HepG2 (cell line): Measurements from ENCODE around the gene GRIN3B. TPM values are rescaled to one million over a fixed set of nuclear protein-coding genes. Genes with fewer than 3 reads are reported as not detected.
A peak's percentile ranks its signal among the peaks of the same experiment; 100 is the strongest.

Experiments
- BCL6 ChIP-seq: IDR thresholded peaks from 2 replicates; pipeline ENCODE4 v1.6.1; 2016; ENCODE audit warnings: missing genetic modification reagents, missing compliant biosample characterization
- CCDC6 ChIP-seq: sonication (generic); formaldehyde crosslinking; IDR thresholded peaks from 2 replicates; pipeline ENCODE4 v1.8.1; 2022; ENCODE audit warnings: mild to moderate bottlenecking, missing genetic modification reagents, moderate library complexity
- GTF2F1 ChIP-seq: fragments of 150-350 bp; IDR thresholded peaks from 2 replicates; pipeline ENCODE4 v1.6.1; 2014; ENCODE audit warnings: low read length
- ISX ChIP-seq: sonication (generic); formaldehyde crosslinking; conservative IDR thresholded peaks from 2 replicates; pipeline ENCODE4 v1.5.0; 2020; ENCODE audit warnings: missing genetic modification reagents
- KDM2A ChIP-seq: sonication (generic); formaldehyde crosslinking; IDR thresholded peaks from 2 replicates; pipeline ENCODE4 v1.4.0; 2020; ENCODE audit warnings: low read depth, missing genetic modification reagents, borderline replicate concordance
- KLF13 ChIP-seq: sonication (generic); formaldehyde crosslinking; IDR thresholded peaks from 2 replicates; pipeline ENCODE4 v1.4.0; 2020; ENCODE audit warnings: mild to moderate bottlenecking, missing genetic modification reagents
- MAFF ChIP-seq: IDR thresholded peaks from 2 replicates; pipeline ENCODE4 v1.6.1; 2011; ENCODE audit warnings: low read depth, low read length, improper control_type of control experiment
- NFIB ChIP-seq: sonication (generic); formaldehyde crosslinking; IDR thresholded peaks from 2 replicates; pipeline ENCODE4 v1.9.0; 2021; ENCODE audit warnings: missing genetic modification reagents, mild to moderate bottlenecking, borderline replicate concordance
- NKX3-1 ChIP-seq: sonication (generic); formaldehyde crosslinking; IDR thresholded peaks from 2 replicates; pipeline ENCODE4 v1.5.0; 2020; ENCODE audit warnings: missing genetic modification reagents
- PHF5A ChIP-seq: IDR thresholded peaks from one replicate; pipeline ENCODE4 v1.6.1; 2018; ENCODE audit warnings: low read depth, missing genetic modification reagents; ENCODE audit not compliant: unreplicated experiment
- RCOR2 ChIP-seq: IDR thresholded peaks from 2 replicates; pipeline ENCODE4 v1.6.1; 2016; ENCODE audit warnings: missing biosample characterization, missing genetic modification reagents
- RXRA ChIP-seq: sonication (generic); formaldehyde crosslinking; IDR thresholded peaks from 2 replicates; pipeline ENCODE4 v1.5.1; 2020; ENCODE audit warnings: missing genetic modification reagents
- YY1 ChIP-seq: IDR thresholded peaks from 2 replicates; pipeline ENCODE4 v1.6.1; 2011; ENCODE audit warnings: low read length, low read depth, moderate library complexity, mild to moderate bottlenecking; ENCODE audit not compliant: insufficient read depth, insufficient replicate concordance
- ZMYM3 ChIP-seq: sonication (generic); formaldehyde crosslinking; IDR thresholded peaks from 2 replicates; pipeline ENCODE4 v1.5.1; 2020; ENCODE audit warnings: mild to moderate bottlenecking, missing genetic modification reagents
- ZNF264 ChIP-seq: sonication (generic); formaldehyde crosslinking; IDR thresholded peaks from 2 replicates; pipeline ENCODE4 v1.4.0; 2020; ENCODE audit warnings: missing genetic modification reagents
- ZNF468 ChIP-seq: sonication (generic); formaldehyde crosslinking; IDR thresholded peaks from 2 replicates; pipeline ENCODE4 v1.8.0; 2022; ENCODE audit warnings: mild to moderate bottlenecking, moderate library complexity, missing genetic modification reagents
- polyA plus RNA-seq, 8 experiments: library from polyadenylated mRNA; depleted of rRNA in 3 of 8; stranded (reverse) in 7 of 8; unstranded in 1 of 8; fragments of >200 nt; fragmentation: Illumina TruSeq in 4 of 8; extraction: Trizol in 4 of 8; gene quantifications; 2 replicates each; pipeline versions ENCODE4 v1.2.1 to v1.2.3, GENCODE V29; 2011 to 2016; ENCODE audit warnings: low read depth in 4 of 8, missing spikeins in 1 of 8, mixed read lengths in 1 of 8; ENCODE audit not compliant: insufficient read depth in 1 of 8
- total RNA-seq, 5 experiments: library from RNA; depleted of rRNA; stranded (reverse); fragments of >200 nt; fragmentation: Illumina TruSeq; extraction: Trizol; gene quantifications; 2 replicates each; pipeline ENCODE4 v1.2.3, GENCODE V29; 2016; ENCODE audit warnings: low read depth in 1 of 5
- TF ChIP-seq, protein P1 (sequence below): sonication (generic); formaldehyde crosslinking; IDR thresholded peaks from 2 replicates; pipeline ENCODE4 v1.4.0; 2020; ENCODE audit warnings: missing genetic modification reagents
- TF ChIP-seq, protein P2 (sequence below): sonication (generic); formaldehyde crosslinking; IDR thresholded peaks from 2 replicates; pipeline ENCODE4 v1.5.1; 2020; ENCODE audit warnings: mild to moderate bottlenecking, missing genetic modification reagents, moderate library complexity
- TF ChIP-seq, protein P3 (sequence below), 2 experiments: fragments of 450-650 bp in 1 of 2; sonication (generic) in 1 of 2; formaldehyde crosslinking; IDR thresholded peaks; 2 replicates each; pipeline versions ENCODE4 v1.5.0 to v1.8.0; 2020 to 2022; ENCODE audit warnings: mild to moderate bottlenecking in 1 of 2, missing genetic modification reagents in 1 of 2
- TF ChIP-seq, protein P4 (sequence below): sonication (generic); formaldehyde crosslinking; IDR thresholded peaks from 2 replicates; pipeline ENCODE4 v1.4.0; 2020; ENCODE audit warnings: missing genetic modification reagents
- TF ChIP-seq, protein P5 (sequence below): sonication (generic); formaldehyde crosslinking; IDR thresholded peaks from 2 replicates; pipeline ENCODE4 v1.4.0; 2020; ENCODE audit warnings: missing genetic modification reagents

The GRIN3B gene
- total and polyA plus RNA-seq, 2 of the 13 experiments (the other 11 are each of a cell fraction or from before 2014, with no cell fraction given): 0.07 to 0.20 TPM

DNA sequence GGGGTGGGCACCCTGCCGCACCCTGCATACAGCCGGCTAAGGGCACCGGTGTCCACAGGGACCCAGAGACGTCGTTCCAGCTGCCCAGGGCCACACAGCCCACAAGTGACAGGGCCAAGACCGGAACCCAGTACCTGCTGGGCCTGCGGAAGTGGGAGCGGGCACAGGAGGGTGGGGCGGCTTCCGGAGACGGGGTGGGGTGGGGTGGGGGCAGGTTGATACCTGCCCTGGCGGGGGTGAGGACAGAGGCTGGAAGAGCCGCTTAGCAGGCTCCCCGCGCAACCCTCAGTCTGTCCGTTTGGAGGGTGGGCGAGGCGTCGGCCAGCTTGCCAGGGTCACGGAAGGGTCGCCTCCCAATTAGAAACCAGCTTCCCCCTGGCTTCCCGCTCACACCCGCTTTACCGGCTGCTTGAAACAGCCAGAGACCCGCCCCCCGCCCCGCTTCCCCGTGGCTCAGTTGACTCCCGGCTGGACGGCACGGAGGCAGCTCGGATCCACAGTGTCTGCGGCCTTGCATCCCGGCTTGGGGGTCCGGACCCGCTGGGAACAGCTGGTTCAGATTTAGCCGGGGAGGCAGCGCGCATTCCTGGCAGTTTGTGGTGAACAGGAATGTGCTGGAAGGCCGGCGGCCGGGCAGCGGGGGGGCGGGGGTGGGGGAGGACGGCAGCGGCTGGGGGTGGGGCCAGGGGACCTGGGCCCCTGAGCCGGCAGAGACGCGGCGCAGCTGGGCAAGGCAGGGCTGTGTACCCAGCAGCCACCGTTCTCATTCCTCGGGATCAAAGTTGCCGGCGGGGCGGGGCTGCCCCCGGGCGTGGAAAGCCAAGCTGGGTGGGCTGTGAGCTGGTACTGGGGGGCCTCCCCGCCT, 28.1 kb downstream of the GRIN3B start (continued):
- TF ChIP-seq, protein P1, sequence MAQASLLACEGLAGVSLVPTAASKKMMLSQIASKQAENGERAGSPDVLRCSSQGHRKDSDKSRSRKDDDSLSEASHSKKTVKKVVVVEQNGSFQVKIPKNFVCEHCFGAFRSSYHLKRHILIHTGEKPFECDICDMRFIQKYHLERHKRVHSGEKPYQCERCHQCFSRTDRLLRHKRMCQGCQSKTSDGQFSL (CRISPR knock-in tag): peak; percentile 49; the same call in 1 of the 2 replicates
- TF ChIP-seq ZNF264 (CRISPR knock-in tag): no peak
- no peak for TF ChIP-seq YY1
- TF ChIP-seq, protein P2, sequence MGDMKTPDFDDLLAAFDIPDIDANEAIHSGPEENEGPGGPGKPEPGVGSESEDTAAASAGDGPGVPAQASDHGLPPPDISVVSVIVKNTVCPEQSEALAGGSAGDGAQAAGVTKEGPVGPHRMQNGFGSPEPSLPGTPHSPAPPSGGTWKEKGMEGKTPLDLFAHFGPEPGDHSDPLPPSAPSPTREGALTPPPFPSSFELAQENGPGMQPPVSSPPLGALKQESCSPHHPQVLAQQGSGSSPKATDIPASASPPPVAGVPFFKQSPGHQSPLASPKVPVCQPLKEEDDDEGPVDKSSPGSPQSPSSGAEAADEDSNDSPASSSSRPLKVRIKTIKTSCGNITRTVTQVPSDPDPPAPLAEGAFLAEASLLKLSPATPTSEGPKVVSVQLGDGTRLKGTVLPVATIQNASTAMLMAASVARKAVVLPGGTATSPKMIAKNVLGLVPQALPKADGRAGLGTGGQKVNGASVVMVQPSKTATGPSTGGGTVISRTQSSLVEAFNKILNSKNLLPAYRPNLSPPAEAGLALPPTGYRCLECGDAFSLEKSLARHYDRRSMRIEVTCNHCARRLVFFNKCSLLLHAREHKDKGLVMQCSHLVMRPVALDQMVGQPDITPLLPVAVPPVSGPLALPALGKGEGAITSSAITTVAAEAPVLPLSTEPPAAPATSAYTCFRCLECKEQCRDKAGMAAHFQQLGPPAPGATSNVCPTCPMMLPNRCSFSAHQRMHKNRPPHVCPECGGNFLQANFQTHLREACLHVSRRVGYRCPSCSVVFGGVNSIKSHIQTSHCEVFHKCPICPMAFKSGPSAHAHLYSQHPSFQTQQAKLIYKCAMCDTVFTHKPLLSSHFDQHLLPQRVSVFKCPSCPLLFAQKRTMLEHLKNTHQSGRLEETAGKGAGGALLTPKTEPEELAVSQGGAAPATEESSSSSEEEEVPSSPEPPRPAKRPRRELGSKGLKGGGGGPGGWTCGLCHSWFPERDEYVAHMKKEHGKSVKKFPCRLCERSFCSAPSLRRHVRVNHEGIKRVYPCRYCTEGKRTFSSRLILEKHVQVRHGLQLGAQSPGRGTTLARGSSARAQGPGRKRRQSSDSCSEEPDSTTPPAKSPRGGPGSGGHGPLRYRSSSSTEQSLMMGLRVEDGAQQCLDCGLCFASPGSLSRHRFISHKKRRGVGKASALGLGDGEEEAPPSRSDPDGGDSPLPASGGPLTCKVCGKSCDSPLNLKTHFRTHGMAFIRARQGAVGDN: peak; percentile 78
- no peak for TF ChIP-seq PHF5A
- no peak for TF ChIP-seq KLF13 (CRISPR knock-in tag)
- no peak for TF ChIP-seq CCDC6 (CRISPR knock-in tag)
- no peak for TF ChIP-seq GTF2F1
- 0 out of 2 replicates have a peak, but pooled peaks have one; percentile 17 for TF ChIP-seq RCOR2
- TF ChIP-seq ISX: no peak
- TF ChIP-seq MAFF: no peak
- no peak for TF ChIP-seq NFIB (CRISPR knock-in tag)
- TF ChIP-seq, protein P3, sequence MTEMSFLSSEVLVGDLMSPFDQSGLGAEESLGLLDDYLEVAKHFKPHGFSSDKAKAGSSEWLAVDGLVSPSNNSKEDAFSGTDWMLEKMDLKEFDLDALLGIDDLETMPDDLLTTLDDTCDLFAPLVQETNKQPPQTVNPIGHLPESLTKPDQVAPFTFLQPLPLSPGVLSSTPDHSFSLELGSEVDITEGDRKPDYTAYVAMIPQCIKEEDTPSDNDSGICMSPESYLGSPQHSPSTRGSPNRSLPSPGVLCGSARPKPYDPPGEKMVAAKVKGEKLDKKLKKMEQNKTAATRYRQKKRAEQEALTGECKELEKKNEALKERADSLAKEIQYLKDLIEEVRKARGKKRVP (CRISPR knock-in tag; IDR thresholded peaks at IDR 0.05): no peak
- TF ChIP-seq NKX3-1 (CRISPR knock-in tag): no peak
- no peak for TF ChIP-seq ZNF468 (CRISPR knock-in tag)
- TF ChIP-seq KDM2A (CRISPR knock-in tag): no peak; the same call in 1 of the 2 replicates
- 0 out of 2 replicates have a peak, but pooled peaks have one; percentile 46 for TF ChIP-seq ZMYM3 (CRISPR knock-in tag)
- TF ChIP-seq, protein P4, sequence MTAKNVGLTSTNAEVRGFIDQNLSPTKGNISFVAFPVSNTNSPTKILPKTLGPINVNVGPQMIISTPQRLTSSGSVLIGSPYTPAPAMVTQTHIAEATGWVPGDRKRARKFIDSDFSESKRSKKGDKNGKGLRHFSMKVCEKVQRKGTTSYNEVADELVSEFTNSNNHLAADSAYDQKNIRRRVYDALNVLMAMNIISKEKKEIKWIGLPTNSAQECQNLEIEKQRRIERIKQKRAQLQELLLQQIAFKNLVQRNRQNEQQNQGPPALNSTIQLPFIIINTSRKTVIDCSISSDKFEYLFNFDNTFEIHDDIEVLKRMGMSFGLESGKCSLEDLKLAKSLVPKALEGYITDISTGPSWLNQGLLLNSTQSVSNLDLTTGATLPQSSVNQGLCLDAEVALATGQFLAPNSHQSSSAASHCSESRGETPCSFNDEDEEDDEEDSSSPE: 0 out of 2 replicates have a peak, but pooled peaks have one; percentile 37
- TF ChIP-seq, protein P5, sequence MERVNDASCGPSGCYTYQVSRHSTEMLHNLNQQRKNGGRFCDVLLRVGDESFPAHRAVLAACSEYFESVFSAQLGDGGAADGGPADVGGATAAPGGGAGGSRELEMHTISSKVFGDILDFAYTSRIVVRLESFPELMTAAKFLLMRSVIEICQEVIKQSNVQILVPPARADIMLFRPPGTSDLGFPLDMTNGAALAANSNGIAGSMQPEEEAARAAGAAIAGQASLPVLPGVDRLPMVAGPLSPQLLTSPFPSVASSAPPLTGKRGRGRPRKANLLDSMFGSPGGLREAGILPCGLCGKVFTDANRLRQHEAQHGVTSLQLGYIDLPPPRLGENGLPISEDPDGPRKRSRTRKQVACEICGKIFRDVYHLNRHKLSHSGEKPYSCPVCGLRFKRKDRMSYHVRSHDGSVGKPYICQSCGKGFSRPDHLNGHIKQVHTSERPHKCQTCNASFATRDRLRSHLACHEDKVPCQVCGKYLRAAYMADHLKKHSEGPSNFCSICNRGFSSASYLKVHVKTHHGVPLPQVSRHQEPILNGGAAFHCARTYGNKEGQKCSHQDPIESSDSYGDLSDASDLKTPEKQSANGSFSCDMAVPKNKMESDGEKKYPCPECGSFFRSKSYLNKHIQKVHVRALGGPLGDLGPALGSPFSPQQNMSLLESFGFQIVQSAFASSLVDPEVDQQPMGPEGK: peak; percentile 95
- TF ChIP-seq BCL6 (CRISPR knock-in tag): 0 out of 2 replicates have a peak, but pooled peaks have one; percentile 4
- TF ChIP-seq RXRA (CRISPR knock-in tag): no peak; the same call in none of the 2 replicates
